ENCODE measurements around the gene KDM5A.
"Not testable (repeated sequence)": the region's sequence is repeated elsewhere in the genome, so short reads cannot be mapped to it uniquely, and the experiment has no call there.

Gene KDM5A

DNA sequence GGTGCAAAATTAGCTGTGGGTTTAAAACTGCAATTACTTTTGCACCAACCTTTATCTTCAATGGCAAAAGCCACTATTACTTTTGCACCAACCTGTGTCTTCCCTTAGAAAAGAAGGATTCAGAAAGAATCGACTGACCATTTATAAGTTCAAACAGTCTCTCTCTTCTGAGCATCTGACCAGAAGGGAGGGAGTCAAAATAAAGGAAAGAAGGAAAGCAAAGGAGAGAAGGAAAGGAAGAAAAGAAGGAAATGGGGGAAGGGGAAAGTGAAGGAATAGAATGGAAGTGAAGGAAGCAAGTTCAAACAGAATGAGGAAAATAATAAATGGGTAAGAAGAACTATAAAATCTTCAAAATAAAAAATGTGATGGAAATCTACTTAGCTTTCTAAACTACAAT, 57.8 kb downstream of the KDM5A start:
- DNase-seq: no peak

DNA sequence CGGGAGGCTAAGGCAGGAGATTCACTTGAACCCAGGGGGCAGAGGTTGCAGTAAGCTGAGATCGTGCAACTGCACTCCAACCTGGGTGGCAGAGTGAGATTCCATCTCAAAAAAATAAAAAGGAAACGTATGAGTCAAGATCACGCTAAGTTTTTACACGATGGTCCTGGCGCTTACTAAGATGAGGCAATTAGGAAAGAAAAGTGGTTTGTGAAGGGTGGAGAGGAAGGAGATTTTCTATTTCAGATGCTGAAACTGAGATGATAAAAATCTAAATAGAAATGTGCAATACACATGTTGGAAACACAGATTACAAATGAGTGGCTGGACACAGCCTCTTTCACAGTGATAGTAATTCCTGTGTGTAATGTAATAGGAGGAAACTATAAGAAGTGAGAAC, 63.2 kb downstream of the KDM5A start:
- DNase-seq: no peak

DNA sequence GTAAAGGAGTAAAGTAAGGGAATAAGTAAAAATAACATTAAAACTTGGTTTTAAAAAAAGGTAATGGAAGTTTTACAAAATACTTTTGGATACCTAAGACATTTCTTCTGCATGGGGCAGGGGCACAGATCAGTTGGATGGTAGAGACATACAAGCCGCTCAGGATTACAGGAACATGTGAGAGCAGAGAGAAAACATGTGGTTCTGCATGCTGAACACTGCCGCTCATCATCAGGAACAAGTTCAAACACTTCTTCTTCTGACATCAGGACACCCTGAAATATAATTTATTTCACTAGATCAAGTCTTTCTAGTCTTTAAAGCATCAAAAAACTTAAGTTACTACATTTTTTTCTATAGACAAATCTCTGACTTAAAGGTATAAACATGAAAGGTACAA, 65.6 kb downstream of the KDM5A start:
- no peak for DNase-seq

DNA sequence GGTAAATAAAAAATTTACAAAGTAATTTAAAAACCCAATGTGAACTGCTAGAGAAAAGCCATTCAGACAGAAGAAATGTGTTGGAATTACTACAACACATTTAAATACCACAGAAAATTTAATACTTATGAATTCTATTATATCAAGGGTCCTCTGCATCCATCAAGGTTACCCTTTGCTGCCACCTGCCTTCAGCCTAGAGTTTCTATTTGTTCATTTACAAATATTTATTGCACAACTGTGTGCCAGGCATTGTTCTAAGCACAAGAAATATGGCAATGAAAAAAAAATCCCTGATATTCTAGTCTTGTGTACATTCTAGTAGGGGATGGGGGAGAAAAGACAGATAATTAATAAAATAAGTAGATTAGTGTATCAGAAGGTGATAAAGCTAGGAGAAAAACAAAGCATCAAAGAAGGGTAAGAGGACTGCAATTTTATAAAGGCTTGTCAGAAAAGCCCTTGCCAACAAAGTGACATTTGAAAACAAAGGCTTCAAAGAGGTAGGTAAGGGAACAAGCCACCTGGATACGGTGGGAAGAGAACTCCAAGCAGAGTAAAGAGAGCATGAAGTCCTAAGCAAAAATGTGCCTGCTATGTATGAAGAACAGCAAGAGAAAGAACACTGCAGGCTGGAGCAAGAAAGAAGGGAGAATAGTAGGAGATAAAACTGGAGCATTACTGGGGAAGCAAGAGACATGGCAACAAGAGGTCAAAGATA, 67.4 kb downstream of the KDM5A start:
- DNase-seq: no peak

DNA sequence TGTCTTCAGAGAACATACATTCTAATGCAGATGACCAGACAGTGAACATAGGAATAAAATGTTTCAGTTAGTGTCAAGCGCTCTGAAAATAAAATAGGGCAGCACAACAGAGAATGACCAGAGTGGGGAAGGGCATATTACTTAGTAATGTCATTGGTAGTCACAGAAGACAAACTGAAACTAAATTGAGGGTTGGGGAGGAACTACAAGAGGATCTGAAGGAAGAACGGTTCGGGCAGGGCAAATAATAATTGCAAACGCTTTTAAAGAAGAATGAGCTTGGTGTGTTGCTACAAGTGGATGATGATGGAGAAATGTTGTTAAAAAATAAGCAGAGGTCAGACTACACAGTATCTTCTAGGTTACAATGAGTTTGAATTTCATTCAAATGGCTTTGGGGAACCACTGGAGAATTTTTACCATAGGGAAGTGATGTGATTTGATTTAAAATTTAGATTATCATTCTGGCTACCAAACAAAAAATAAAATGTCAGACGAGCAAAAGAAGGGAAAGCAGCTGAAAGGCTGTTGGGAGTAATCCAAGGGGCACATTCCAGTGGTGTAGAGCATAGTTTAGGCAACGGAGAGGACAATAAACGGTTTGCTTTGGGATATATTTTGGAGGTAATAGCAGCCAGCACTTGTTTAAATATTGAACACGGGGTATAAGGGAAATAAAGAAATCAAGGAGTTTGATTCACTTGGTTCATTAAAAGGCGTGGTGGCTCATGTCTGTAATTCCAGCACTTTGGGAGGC, 70.2 kb downstream of the KDM5A start:
- no peak for DNase-seq

DNA sequence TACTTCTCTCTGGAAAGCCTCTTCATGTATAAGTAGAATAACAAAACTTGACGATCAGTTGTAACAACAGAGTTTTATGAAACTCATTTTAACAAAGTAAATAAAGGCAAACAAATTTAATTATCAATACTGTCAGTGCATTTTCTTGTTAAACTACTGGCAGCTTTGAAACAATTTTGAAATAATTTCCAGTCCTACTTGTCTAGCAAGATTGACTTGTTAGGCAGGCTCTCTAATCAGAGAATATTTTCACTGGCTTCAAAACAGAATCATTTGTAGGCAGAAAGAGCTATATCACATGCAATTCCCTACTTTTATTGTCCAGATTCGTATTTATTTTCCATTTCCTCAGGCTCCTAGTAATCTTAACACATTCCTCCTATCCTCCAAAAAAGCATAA, 80.6 kb downstream of the KDM5A start:
- DNase-seq: no peak

DNA sequence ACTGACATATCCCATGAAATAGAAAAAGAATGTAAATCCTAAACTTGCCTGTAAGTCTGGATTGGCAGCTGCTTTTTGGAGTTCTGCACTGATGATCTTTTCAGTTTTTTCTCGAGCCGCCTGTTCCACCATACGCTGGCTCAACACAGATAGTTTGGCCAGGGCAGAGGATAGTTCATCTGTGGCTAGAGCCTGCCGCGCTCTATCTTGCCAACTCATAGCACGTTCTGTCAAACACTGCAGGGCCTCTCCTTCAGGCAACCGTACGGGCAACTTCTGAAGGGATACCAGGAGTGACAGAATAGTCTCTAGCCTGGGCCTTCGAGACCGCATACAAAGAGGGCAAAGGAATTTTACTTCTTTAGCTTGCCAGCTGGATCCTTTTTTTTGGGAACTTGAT, 81.7 kb downstream of the KDM5A start:
- no peak for DNase-seq

DNA sequence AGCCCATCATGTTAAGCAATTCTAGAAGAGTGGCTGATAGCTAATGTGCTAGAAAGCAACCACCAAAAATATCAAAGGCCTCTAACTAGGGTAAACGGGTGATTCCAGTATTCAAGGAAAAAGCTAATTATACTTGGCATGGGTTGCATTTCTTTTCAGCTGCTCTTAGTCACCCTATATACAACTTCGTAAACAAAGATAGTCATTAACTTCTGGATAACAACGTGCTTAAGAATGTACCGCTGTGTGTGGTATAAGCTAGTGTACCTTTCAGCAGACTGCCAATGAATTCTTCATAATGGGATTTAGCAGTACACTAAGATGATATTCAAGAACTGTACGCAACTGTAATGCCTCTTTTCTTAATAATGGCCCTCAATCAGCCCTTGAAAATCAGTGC, 84.3 kb downstream of the KDM5A start:
- DNase-seq: no peak

DNA sequence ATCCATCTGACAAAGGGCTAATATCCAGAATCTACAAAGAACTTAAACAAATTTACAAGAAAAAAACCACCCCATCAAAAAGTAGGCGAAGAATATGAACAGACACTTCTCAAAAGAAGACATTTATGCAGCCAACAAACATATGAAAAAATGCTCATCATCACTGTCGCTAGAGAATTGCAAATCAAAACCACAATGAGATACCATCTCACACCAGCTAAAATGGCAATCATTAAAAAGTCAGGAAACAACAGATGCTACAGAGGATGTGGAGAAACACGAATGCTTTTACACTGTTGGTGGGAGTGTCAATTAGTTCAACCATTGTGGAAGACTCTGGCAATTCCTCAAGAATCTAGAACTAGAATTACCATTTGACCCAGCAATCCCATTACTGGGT, 86.4 kb downstream of the KDM5A start:
- not testable (repeated sequence) for DNase-seq

DNA sequence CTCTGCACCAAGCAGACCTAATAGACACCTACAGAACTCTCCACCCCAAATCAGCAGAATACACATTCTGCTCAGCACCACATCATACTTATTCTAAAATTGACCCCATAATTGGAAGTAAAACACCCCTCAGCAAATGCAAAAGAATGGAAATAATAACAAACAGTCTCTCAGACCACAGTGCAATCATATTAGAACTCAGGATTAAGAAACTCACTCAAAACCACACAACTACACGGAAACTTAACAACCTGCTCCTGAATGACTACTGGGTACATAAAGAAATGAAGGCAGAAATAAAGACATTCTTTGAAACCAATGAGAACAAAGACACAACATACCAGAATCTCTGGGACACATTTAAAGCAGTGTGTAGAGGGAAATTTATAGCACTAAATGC, 89.0 kb downstream of the KDM5A start:
- not testable (repeated sequence) for DNase-seq

DNA sequence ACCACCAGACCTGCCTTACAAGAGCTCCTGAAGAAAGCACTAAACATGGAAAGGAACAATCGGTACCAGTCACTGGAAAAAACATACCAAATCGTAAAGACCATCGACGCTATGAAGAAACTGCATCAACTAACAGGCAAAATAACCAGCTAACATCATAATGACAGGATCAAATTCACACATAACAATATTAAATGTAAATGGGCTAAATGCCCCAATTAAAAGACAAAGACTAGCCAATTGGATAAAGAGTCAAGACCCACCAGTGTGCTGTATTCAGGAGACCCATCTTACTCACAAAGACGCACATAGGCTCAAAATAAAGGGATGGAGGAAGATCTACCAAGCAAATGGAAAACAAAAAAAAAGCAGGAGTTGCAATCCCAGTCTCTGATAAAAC, 89.6 kb downstream of the KDM5A start:
- not testable (repeated sequence) for DNase-seq

DNA sequence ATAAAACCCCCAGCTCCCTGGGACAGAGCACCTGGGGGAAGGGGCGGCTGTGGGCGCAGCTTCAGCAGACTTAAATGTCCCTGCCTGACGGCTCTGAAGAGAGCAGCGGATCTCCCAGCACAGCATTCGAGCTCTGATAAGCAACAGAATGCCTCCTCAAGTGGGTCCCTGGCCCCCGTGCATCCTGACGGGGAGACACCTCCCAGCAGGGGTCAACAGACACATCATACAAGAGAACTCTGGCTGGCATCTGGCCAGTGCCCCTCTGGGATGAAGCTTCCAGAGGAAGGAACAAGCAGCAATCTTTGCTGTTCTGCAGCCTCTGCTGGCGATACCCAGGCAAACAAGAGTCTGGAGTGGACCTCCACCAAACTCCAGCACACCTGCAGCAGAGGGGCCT, 91.1 kb downstream of the KDM5A start:
- DNase-seq: not testable (repeated sequence)

DNA sequence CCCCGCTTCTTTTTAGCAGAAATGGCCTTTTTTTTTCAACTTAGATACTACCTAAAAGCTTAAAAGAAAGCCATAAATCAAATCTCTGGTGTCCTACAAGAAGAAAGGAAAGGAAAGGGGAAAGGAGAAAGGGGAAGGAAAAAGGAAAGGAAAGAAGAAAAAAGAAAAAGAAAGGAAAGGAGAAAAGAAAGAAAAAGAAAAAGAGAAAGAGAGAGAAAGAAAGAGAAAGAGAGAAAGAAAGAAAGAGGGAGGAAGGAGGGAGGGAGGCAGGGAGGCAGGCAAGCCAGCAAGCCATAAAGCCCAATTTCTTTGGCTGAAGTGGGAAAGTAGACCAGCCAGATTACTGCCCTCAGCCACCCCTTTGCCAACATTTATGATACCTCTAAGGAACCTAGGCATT, 94.0 kb downstream of the KDM5A start:
- no peak for DNase-seq

DNA sequence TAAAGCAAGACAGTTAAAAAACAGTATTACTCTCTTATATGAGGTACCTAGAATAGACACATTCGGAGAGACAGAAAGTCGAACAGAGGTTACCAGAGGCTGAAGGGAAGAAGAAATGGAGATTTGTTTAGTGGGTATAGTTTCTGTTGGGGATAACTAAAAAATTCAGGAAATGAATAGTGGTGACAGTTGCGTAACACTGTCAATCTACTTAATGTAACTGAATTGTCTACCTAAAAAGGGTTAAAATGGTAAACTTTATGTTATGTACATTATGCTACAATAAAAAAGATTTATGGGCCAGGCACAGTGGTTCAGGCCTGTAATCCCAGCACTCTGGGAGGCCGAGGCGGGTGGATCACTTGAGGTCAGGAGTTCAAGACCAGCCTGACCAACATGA, 95.9 kb downstream of the KDM5A start:
- DNase-seq: no peak

DNA sequence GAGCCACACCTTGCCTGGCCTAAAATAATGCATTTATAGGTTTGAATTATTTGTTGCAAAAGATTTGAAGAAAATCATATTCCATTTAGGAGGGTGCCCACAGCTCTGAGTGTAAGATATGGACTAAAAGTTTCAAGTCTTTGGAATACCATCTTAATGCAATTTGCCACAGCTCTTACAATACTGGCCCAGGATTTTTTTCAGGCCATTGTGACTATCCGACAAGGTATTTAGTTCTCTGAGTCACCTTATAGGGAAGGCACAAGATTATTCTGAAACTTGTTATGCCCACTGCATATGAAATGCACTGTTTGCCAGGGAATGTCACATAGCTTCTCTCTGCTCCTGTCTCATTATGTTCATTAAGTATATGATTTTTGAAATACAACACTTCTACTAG, 96.9 kb downstream of the KDM5A start:
- DNase-seq: no peak

DNA sequence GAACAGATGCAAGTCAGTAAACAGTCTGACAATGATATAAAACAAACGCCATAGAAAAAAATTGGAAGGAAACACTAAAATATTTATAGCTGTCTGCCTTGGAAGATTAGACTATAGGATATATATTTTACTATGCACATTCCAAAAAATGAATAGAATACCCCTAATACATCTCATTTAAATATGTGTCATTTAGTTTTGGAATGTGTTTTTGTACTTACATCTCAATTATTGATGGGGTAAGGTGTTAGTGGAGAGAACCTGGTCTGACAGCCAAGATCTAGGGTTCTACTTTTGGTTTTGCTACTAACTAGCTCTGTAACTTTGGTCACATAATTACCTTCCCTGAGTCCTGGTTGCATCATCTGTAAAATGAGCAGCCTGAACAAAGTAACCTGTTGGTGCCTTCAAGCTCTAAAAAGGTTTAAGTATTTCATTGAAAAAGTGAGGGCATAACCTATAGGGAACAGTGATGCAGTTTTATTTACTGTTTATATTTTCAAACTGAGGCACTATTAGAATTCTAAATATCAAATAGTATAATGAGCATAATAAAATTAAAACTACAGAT, 97.9 kb downstream of the KDM5A start:
- DNase-seq: no peak

DNA sequence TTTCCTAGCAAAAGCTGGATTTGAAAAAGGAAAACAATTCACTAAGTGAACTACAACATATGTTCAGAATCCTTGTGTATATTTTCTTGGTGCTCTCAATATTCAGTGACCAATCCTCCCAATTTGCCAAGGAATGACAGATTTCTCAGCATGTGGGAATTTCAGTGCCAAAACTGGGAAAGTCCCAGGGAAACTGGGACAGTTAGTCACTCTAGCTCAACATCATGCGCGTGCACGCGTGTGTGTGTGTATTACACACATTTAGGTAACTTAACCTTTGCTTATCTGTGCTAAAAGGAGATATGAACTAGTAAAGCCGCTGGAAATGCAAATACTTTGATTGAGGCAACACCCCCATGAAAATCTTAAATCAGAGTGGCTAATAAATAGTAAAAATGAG, 100.4 kb downstream of the KDM5A start:
- DNase-seq: no peak

DNA sequence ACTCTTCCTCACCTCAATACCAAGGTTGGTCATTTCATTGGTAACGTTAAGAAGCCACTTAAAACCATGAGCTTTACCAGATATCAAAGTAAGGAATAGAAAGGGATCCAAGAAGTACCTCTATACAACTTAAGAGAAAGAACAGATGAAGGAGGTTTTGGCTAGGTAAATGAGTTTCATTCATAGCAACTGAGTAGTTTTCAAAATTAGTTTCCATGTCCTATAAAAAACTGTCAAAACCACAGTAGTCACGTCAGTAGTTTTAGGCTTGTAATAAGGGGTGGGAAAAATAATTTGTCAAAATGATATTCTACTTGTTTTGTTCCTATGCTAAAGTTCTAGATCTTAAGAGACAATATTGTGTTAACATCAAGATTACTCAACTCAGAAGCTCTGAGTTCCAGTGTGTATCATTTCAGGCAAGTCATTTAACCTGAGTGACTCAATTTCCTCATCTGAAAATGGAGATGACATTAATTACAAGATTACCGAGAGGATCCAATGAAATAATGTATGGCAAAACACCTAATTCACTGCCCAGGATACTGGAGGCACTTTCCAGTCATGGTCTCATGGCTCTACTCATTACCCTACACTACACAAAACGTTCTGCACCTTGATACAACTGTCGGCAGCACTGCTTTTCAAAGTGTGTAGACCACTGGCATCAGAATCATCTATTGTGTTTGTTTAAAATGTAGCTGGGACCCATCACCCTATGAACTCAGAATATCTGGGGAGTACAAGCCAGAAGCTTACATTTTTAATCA, 102.4 kb downstream of the KDM5A start:
- no peak for DNase-seq

DNA sequence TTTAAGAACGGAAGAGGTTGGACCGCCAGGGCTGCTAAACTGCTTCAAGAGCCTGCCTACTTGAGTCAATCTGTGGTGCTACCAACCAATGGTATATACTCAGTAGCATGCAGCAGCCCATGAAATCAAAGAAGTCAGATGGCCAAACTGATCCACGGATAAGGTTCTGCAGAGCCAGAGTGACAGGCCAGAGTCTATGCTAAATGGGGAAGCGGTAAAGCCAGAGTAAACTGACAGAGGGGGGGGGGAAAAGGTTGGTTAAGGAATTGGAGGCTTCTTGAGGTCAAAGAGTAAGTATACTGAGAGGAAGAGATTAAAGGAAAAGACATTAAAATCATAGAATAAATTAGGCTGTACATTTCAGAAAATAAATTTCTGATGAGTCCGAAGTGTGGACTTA, 111.1 kb downstream of the KDM5A start:
- no peak for DNase-seq

DNA sequence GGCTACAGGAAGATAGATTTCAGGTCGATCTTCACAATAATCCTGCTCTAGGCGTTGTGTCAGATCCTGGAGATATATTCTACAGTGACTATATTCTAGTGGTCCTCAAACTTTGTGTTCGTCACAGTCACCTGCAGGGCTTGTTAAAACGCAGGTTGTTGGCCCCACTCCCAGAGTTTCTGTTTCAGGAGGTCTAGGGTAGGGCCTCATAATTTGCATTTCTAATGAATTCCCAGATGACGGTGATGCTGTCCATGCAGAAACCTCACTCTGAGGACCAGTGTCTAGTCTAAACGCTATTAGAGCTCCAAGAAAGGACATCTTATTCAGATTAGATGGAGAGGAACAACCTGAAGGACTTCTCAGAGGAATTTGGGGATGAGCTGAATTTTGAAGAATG, 113.3 kb downstream of the KDM5A start:
- DNase-seq: no peak

DNA sequence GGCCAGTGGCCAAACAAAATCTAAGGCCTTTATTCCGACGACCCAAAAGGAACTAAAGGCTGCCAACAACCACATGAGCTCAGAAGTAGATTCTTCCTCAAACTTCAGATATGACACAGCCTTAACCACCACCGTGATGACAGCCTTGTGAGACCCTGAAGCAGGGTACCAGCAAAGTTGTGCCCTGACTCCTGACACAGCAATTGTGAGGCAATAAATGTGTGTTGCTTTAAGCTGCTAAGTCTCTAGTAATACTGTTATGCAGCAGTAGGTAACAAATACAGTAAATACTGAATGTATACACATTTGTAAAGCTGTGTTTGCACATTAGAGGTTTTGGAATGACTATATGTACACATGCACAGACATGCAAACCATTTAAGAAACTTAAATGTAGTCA, 115.7 kb downstream of the KDM5A start:
- no peak for DNase-seq

DNA sequence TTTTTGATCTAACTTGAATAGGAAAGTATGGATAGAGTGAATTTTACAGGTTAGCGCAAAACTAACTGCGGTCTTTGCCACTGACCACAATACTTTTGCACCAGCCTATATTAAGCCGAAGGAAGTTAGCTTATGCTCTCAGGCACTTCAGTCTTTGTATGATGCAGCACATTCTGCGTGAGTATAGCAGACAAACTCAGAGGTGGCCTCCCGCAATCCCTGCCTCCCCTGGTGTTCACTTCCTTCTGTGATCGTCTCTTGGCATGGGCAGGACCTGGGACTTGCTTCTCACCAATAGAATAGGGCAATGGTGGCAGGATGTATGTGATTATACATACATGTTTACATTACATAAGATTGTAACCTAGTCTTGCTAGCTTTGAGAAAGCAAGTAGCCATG, 116.2 kb downstream of the KDM5A start:
- DNase-seq: no peak

DNA sequence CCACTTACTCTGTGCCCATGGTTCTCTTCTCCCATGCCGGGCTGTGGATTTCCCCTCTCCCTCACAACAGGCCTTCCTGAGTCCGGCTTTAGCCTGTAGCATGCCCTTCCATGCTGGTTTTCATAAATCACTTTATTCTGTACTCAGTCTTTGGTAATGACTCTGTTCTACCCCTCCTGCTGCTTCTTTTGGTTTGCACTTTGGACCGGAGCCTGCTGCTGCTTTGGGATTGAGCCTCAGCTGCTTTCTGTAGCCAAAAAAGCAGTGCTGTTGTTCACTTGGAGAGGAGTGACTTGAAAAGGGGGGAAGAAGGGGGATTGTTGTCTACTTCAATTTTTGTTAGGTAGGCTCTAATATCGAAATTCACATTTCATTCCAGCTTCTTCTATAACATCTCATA, 118.0 kb downstream of the KDM5A start:
- no peak for DNase-seq

DNA sequence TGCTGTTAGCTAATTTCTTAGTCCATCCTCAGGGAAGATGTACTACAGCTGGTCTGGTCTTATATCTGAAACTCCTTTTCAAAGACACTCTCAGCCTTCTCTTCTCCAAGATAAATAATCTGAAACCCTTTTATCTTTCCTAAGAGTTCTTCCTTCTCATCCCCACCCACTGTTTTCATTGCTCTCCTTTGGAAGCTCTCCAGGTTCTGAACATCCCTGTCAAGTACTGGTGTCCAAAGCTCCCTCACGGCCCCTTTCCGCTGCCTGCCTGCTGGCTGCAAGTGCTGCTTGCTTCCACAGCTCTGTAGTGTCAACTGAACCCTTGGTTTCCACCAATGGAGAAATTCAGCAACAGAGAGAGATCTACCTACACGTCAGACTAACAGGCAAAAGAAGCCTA, 119.9 kb downstream of the KDM5A start:
- DNase-seq: no peak
